DOHH2 (cell line): ENCODE measurements around the gene CSE1L.

Source experiments
- CTCF ChIP-seq: fragments of 200-600 bp; sonication (generic); IDR thresholded peaks from one replicate; pipeline ENCODE4 v1.5.1; 2014; ENCODE audit warnings: antibody characterized with exemption, mild to moderate bottlenecking, low read depth, low read length; ENCODE audit not compliant: poor library complexity, severe bottlenecking
- EZH2phosphoT487 ChIP-seq: fragments of 200-600 bp; sonication (generic); IDR thresholded peaks from 2 replicates; pipeline ENCODE4 v1.6.1; 2017; ENCODE audit warnings: borderline replicate concordance, mild to moderate bottlenecking, antibody characterized with exemption, low read length, moderate library complexity, mixed read lengths

- TF ChIP-seq CTCF, result no peak
- TF ChIP-seq EZH2phosphoT487, result no peak
These were observed 39.6 kb upstream of the CSE1L start for GRCh38 chr20:49006446-49006980.
